ENCODE measurements around the gene PUM1. TPM values are rescaled to one million over a fixed set of nuclear protein-coding genes. Genes with fewer than 3 reads are reported as not detected.
A peak's percentile ranks its signal among the peaks of the same experiment; 100 is the strongest.

Gene PUM1
- total and polyA plus RNA-seq, 2 of the 4 experiments (the other 2 are of a cell fraction) = 75.4 to 137 TPM

GRCh38 chr1:30883389-30884172, 181.9 kb downstream of the PUM1 start:
- Histone ChIP-seq H2BK120ac (ENCODE audit: low read depth, low read length) (no peak overlapping the region), H3K9me1 (ENCODE audit: insufficient read depth, low read length) (peaks cover 34% of the 10 kb centered on the region), H3K27me3 (ENCODE audit: control insufficient read depth, insufficient read depth, low read length) (no peaks in the 10 kb centered on the region), H4K8ac (ENCODE audit: low read depth in 2 of 2, low read length in 2 of 2) (no peak overlapping the region), H3K4me2 (ENCODE audit: low read depth, low read length) (no peak overlapping the region), H2BK5ac (ENCODE audit: low read depth, low read length, poor library complexity, severe bottlenecking) (no peak overlapping the region), H3K9ac (ENCODE audit: low read depth, low read length) (no peak overlapping the region), H2BK20ac (ENCODE audit: low read depth, low read length) (no peak overlapping the region), H2BK15ac (ENCODE audit: low read depth, low read length) (no peak overlapping the region), H2AK5ac (ENCODE audit: low read depth, low read length) (peak overlapping the region; percentile 33; the same call in 1 of the 2 replicates), H2AK9ac (replicated peaks; ENCODE audit: low read depth, low read length, poor library complexity) (peak overlapping the region; percentile 1), H3K36me3 (ENCODE audit: control insufficient read depth, insufficient read depth, low read length) (no peaks in the 10 kb centered on the region; the same call in 1 of the 2 replicates), H3K27ac (ENCODE audit: insufficient read depth, low read length) (no peak overlapping the region), H3K18ac (ENCODE audit: low read depth, low read length) (no peak overlapping the region), H3K4me3 (ENCODE audit: insufficient read depth, low read depth, low read length) (no peak overlapping the region), H3K9me3 (ENCODE audit: control insufficient read depth, insufficient read depth, low read length) (no peaks in the 10 kb centered on the region), H3K4me1 (ENCODE audit: control insufficient read depth, insufficient read depth, low read length) (peaks cover 37% of the 10 kb centered on the region), H3K4ac (ENCODE audit: low read depth, low read length) (no peak overlapping the region; the same call in 1 of the 2 replicates), H3K56ac (ENCODE audit: extremely low read depth, insufficient read depth, low read length) (no peak overlapping the region), H3K23ac (ENCODE audit: low read depth, low read length) (peak overlapping the region; percentile 59; the same call in 1 of the 2 replicates), H4K91ac (ENCODE audit: insufficient read depth, low read depth, low read length) (no peak overlapping the region), H4K20me1 (ENCODE audit: insufficient read depth, low read length) (peaks cover 85% of the 10 kb centered on the region), H3K14ac (replicated peaks; ENCODE audit: low read depth, low read length) (no peak overlapping the region), H4K5ac (ENCODE audit: low read depth, low read length) (no peak overlapping the region), H3K79me1 (ENCODE audit: low read depth in 1 of 2, low read length in 2 of 2) (peaks cover 49 to 96% of the 10 kb centered on the region in 2 experiments), H2AFZ (replicated peaks; ENCODE audit: low read length, poor library complexity) (no peak overlapping the region)
- no TSS peak for BruUV-seq (replicated peaks)
- DNase-seq (no peak), ATAC-seq (ENCODE audit: low read depth) (no peak)
- CTCF ChIA-PET = no interaction called here
- no peak for TF ChIP-seq SMC3 (IDR thresholded peaks at IDR 0.05; ENCODE audit: low read depth, low read length)
- no peak for TF ChIP-seq RAD21 (IDR thresholded peaks at IDR 0.05; ENCODE audit: low read length)
- no peak for TF ChIP-seq CEBPB (IDR thresholded peaks at IDR 0.05; ENCODE audit: low read depth, low read length)
- no peak for TF ChIP-seq POLR2A (IDR thresholded peaks at IDR 0.05; ENCODE audit: low read depth, low read length)
- TF ChIP-seq MAZ (IDR thresholded peaks at IDR 0.05; ENCODE audit: borderline replicate concordance, low read depth, low read length) = no peak
- TF ChIP-seq, protein P1, sequence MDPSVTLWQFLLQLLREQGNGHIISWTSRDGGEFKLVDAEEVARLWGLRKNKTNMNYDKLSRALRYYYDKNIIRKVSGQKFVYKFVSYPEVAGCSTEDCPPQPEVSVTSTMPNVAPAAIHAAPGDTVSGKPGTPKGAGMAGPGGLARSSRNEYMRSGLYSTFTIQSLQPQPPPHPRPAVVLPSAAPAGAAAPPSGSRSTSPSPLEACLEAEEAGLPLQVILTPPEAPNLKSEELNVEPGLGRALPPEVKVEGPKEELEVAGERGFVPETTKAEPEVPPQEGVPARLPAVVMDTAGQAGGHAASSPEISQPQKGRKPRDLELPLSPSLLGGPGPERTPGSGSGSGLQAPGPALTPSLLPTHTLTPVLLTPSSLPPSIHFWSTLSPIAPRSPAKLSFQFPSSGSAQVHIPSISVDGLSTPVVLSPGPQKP (IDR thresholded peaks at IDR 0.05; ENCODE audit: borderline replicate concordance, low read depth, low read length) = no peak
- no peak for TF ChIP-seq BHLHE40 (IDR thresholded peaks at IDR 0.05; ENCODE audit: low read depth, low read length)
- no peak for TF ChIP-seq RCOR1 (IDR thresholded peaks at IDR 0.05; ENCODE audit: insufficient replicate concordance, low read length)
- TF ChIP-seq CTCF (conservative IDR thresholded peaks at IDR 0.05; ENCODE audit: low read depth, low read length) = no peak
- WGBS, 2 experiments (ENCODE audit: extremely low coverage in 2 of 2, insufficient read length in 1 of 2) = 87% methylated on average over 7 of the region's 18 CpGs; no CpG with 5 or more reads in 1 of the 2 experiments
- POLR2A ChIA-PET (ENCODE audit: unreplicated experiment) = no interaction called here
- intact Hi-C loops (cut with micrococcal nuclease) = no loop called here
- in situ Hi-C loops (cut with MboI; ENCODE audit: low sequenced_read_pairs) = no loop called here
- dilution Hi-C loops (cut with HindIII; ENCODE audit: low sequenced_read_pairs, unreplicated experiment) = no loop called here

All from IMR-90 (cell line).